NCI-H1436 treated with DMSO at 0.1 percent for 48 hours (cell line): ENCODE data around the gene EPC1.
"Not testable (repeated sequence)": the region's sequence is repeated elsewhere in the genome, so short reads cannot be mapped to it uniquely, and the experiment has no call there.

ENCODE experiments used
- DNase-seq: peaks from one replicate; lab custom pipeline; 2025; lab: John Stamatoyannopoulos, UW

The EPC1 gene

DNA sequence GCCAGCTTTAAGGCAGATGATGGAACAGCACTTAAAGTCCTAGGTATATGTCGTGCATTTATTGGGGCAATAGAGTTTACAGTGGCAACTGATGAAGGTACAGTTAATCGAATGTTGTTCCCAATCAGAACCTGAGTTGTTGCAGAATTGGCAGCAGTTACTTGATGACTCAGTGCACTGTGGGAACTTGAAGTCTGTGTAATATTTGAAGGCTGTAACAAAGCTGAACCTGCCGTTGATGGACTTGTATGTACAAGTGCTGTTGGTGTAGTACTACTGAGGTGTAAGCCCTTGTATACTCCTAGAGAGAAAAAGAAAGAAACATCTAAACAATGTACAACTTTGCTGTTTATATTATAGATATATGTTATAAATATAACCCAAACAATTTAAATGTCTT, 75.3 kb downstream of the EPC1 start:
- no peak for DNase-seq

DNA sequence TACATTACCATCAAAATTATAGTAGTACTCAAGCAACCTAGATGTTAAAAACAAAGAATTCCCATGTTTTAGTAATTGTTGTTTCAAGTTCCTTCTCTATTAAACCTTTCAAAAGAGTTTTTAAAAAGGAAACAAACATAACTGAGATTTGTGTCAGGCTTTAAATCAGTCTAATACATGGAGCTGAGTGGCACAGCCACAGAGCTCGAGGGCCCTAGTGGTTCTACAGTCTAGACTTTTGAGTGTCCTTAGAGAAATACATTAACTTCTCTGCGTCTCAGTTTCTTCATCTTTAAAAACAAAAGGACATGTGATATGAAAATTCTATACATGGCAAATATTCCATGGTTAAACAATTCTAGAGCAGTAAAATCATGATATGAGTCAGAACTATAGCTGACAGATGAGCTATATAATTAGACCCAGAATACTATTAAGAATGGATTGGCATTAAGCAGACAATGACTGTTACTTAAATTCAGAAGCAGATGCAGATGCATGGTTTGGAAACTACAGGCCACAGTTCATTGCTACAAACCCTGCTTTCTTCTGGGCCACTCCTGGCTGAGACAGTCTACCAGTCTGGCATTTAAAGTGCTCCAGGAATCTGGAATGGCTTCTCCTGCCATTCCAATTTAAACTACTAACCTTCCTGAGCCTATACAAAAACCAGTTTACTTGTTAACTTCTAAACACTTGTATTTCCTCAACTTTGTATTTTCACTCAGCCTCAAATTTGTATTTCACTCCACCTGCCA, 77.4 kb downstream of the EPC1 start:
- no peak for DNase-seq

GRCh38 chr10:32268788-32269187, 78.2 kb downstream of the EPC1 start:
- DNase-seq, result no peak

GRCh38 chr10:32266979-32267378, 80.0 kb downstream of the EPC1 start:
- no peak for DNase-seq

GRCh38 chr10:32266566-32266965, 80.4 kb downstream of the EPC1 start:
- DNase-seq, result no peak

GRCh38 chr10:32265756-32266155, 81.2 kb downstream of the EPC1 start:
- DNase-seq, result no peak

DNA sequence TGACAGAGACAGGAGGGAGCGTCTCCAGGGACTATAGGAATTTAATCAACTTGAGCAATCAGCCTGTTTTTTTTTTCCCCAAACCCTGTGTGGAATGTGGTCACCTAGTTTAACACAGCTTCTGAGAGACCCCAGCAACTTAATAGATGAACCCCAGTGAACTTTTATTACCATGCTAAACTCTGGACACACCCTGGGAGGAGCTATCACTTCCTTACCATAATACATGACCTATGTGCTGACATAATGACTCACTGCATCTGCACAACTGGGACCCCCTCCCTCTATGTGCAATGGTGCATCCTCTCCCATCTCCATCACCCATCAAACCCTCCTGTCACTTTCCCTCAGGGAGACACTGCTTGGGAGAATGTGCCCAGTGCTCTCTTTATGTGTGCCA, 83.7 kb downstream of the EPC1 start:
- no peak for DNase-seq

DNA sequence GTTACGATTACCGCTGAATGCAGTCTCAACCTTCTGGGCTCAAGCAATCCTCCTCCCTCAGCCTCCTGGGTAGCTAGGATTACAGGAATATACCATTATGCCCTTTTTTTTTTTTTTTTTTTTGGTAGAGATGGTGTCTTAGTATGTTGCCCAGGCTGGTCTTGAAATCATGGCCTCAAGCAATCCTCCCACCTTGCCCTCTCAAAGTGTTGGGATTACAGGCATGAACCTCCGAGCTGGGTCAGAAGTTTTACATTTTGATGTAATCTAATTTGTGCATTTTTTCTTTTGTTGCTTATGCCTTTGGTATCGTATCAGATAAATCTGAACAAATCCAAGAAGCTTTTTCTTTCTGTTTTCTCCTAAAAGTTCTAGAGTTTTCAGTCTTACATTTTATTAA, 87.4 kb downstream of the EPC1 start:
- DNase-seq, result no peak

DNA sequence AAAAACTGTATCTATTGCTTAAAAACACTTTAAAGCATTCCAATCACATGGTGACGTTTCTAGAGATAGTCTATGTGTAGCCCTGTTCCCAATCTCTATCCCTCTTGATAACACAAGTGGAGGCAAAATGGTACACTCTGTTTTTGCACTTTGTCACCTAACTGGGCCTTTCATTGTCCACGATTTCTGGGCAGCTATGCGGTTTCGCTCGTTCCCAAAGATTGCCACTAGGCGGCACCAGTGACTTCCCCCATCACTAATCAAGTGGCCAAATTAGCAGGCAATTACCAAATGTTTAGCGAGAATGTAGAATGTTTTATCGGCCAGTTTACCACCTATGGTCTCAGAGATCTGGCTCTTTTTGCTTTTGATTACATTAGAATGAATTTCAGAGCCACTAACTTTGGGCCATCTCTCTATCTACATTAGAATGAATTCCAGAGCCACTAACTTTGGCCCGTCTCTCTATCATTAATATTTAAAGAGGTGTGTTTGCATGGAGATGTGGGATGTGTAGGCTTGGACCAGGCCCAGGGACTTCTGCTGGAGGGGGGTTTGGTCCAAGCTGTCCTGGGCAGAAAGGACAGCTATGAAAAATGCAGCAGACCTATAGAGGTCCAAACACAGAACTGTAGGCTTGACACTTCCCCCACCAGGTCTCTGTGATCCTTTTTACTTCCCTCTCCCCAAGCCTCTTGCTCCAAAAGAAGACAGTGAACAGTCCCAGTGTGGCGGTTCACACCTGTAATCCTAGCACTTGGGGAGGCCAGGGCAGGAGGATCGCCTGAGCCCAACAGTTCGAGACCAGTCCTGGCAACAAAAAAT, 90.1 kb downstream of the EPC1 start:
- no peak for DNase-seq

GRCh38 chr10:32253821-32254220, 93.1 kb downstream of the EPC1 start:
- no peak for DNase-seq

- no peak for DNase-seq
These were observed 93.7 kb downstream of the EPC1 start for GRCh38 chr10:32253276-32253675.

DNA sequence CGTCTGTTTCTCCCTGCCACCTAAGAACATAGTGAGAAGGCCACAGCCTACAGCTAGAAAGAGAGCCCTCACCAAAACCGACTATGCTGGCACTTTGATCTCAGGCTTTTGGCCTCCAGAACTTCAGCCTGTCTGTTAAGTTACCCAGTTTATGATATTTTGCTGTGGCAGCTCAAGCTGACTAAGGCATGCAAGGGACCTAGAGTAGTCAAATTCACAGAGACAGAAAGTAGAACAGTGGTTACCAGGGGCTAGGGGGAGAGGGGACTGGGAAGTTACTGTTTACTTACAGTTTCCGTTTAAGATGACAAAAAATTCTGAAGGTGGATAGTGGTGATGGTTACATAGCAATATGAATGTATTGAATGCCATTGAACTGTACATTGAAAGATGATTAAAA, 96.5 kb downstream of the EPC1 start:
- not testable (repeated sequence) for DNase-seq

DNA sequence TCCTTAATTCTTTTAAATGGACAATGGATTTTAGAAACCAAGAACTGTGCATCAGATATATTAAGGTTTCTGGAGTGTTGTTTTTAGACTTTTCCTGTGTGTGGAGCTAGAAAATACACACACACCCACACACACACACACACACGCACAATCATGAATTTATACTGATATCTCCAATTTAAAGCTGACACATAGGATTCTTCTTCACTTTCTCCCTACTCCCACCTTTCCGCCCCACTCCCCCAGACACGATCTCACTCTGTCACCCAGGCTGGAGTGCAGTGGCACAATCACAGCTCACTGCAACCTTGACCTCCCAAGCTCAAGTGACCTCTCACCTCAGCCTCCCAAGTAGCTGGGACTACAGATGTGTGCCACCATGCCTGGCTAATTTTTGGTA, 100.3 kb downstream of the EPC1 start:
- no peak for DNase-seq

DNA sequence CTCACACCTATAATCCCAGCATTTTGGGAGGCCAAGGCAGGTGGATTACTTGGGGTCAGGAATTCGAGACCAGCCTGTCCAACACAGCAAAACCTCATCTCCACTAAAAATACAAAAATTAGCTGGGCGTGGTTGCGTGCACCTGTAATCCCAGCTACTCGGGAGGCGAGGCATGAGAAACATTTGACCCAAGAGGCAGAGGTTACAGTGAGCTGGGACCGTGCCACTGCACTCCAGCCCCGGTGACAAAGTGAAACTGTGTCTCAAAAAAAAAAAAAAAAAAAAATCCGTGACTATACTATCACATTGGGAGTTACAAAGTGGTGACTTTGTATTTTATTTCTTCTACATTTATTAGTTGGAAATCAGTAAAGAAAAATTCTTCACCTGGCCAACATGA, 101.2 kb downstream of the EPC1 start:
- no peak for DNase-seq

DNA sequence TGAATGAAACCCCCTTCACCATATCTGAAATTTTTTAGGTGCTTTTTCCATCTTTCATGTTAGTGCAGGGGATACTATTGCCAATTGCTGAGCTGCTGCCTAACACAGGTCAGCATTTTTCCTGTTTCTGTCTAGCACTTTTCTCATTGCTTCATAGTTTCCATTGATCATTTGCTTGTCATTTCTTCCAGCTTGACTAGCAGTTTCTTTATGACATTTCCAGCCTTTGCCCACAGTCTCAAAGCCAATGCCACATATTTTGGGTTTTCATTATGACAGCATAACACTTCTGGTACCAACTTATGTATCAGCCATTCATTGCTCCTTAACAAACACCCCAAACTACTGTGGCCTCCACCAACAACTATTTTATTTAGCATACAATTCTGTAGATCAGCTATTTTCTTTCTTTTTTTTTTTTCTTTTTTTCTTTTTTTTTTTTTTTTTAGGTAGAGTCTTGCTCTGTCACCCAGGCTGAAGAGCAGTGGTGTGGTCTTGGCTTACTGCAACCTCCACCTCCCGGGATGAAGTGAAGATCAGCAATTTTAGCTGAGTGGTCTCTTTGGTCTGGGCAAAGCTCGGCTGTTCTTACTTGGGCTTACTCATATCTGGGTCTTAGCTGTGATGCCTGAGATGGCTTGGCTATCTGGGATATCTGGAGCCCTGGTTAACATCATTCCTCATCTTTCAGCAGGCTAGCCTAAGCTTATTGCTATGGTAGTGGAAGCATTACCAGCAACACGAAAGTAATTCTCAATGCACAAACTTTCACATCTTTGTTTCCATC, 102.3 kb downstream of the EPC1 start:
- DNase-seq, result no peak

DNA sequence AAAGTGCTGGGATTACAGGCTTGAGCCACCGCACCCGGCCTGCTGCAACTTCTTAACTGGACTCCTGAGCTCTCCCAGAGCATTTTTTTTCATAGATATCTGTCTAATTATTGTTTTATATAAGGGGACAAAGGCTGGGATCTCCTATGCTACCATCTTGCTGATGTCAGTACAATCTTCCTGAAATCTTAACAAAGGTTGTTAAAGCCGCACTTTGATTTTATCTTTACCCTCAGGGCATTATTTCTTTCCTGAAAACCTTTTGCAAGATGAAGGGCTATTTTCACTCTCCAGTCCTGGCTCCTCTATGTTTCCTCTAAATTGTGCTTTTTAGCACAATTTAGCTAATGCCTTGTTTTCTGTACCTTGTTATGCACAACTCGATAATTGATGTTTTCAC, 102.9 kb downstream of the EPC1 start:
- DNase-seq, result no peak

GRCh38 chr10:32241946-32242345, 105.0 kb downstream of the EPC1 start:
- no peak for DNase-seq

DNA sequence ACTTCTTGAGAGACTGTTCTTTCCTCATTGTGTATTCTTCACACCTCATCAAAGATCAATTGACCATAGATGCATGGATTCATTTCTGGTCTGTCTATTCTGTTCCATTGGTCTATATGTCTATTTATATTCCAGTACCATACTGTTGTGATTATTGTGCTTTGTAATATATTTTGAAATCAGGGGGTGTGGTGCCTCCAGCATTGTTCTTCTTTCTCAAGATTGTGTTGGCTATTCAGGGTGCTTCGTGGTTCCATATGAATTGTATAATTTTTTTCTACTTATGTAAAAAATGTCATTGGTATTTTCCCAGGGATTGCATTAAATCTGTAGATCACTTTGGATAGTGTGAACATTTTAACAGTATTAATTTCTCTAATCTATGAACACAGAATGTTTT, 106.5 kb downstream of the EPC1 start:
- DNase-seq, result no peak

DNA sequence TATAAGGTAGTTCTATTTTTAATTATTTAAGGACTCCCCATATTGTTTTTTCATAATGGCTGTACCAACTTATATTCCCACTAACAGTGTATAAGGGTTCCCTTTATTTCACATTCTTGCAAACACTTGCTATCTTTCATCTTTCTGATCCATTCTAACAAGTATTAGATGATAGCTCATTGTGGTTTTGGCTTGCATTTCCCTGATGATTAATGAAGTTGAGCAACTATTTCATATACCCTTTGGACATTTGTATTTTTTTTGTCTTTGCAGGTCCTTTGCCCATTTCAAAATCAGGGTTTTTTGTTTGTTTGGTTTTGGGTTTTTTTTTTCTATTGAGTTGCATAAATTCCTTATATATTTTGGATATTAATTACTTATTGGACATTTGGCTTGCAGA, 107.2 kb downstream of the EPC1 start:
- no peak for DNase-seq

- DNase-seq, result no peak
These were observed 109.2 kb downstream of the EPC1 start for GRCh38 chr10:32237644-32238345.

GRCh38 chr10:32234471-32234870, 112.5 kb downstream of the EPC1 start:
- no peak for DNase-seq

GRCh38 chr10:32233375-32233774, 113.6 kb downstream of the EPC1 start:
- not testable (repeated sequence) for DNase-seq
